ENCODE results near the gene COBLL1.

GRCh38 chr2:164757934-164758695, 83.5 kb downstream of the COBLL1 start:
- TF ChIP-seq, protein P1, sequence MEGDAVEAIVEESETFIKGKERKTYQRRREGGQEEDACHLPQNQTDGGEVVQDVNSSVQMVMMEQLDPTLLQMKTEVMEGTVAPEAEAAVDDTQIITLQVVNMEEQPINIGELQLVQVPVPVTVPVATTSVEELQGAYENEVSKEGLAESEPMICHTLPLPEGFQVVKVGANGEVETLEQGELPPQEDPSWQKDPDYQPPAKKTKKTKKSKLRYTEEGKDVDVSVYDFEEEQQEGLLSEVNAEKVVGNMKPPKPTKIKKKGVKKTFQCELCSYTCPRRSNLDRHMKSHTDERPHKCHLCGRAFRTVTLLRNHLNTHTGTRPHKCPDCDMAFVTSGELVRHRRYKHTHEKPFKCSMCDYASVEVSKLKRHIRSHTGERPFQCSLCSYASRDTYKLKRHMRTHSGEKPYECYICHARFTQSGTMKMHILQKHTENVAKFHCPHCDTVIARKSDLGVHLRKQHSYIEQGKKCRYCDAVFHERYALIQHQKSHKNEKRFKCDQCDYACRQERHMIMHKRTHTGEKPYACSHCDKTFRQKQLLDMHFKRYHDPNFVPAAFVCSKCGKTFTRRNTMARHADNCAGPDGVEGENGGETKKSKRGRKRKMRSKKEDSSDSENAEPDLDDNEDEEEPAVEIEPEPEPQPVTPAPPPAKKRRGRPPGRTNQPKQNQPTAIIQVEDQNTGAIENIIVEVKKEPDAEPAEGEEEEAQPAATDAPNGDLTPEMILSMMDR (IDR thresholded peaks at IDR 0.05) = no peak
- TF ChIP-seq POLR2A (IDR thresholded peaks at IDR 0.05) = no peak

All from right lobe of liver (tissue), 4 donors.